Type B pancreatic cell (in vitro differentiated cells): ENCODE measurements around the gene S100A16. TPM values are rescaled to one million over a fixed set of nuclear protein-coding genes. Genes with fewer than 3 reads are reported as not detected.
"Not testable (repeated sequence)": the region's sequence is repeated elsewhere in the genome, so short reads cannot be mapped to it uniquely, and the experiment has no call there.

Experiments
- DNase-seq: peaks from one replicate; pipeline ENCODE4 v3.0.0; 2021; ENCODE audit warnings: mixed read lengths; ENCODE audit not compliant: unreplicated experiment; ENCODE audit errors: extremely low spot score
- H3K27ac Mint-ChIP-seq: 2 replicates; pipeline ENCODE4 v1.8.0; 2021; ENCODE audit warnings: mild to moderate bottlenecking, mixed read lengths
- H3K27me3 Mint-ChIP-seq: 2 replicates; pipeline ENCODE4 v1.8.0; 2021; ENCODE audit warnings: mixed read lengths
- H3K36me3 Mint-ChIP-seq: 2 replicates; pipeline ENCODE4 v1.8.0; 2021; ENCODE audit warnings: mixed read lengths
- H3K4me1 Mint-ChIP-seq: one replicate; pipeline ENCODE4 v1.8.0; 2021; ENCODE audit warnings: mixed read lengths; ENCODE audit not compliant: unreplicated experiment
- H3K4me3 Mint-ChIP-seq: 2 replicates; pipeline ENCODE4 v1.8.0; 2021; ENCODE audit warnings: mild to moderate bottlenecking, mixed read lengths
- H3K9me3 Mint-ChIP-seq: 2 replicates; pipeline ENCODE4 v1.8.0; 2021; ENCODE audit warnings: mixed read lengths
- total RNA-seq: library from RNA; stranded (reverse); gene quantifications from 2 replicates; pipeline ENCODE4 v1.2.1, GENCODE V29; 2021; ENCODE audit warnings: low replicate concordance
- TF ChIP-seq, protein P1 (sequence below): fragments of 200-600 bp; sonication (generic); conservative IDR thresholded peaks from 2 replicates; pipeline ENCODE4 v1.5.0; 2021; ENCODE audit warnings: antibody characterized with exemption, mild to moderate bottlenecking

Gene S100A16
- total RNA-seq, 1 donor from 2014 or later, result 173 TPM

DNA sequence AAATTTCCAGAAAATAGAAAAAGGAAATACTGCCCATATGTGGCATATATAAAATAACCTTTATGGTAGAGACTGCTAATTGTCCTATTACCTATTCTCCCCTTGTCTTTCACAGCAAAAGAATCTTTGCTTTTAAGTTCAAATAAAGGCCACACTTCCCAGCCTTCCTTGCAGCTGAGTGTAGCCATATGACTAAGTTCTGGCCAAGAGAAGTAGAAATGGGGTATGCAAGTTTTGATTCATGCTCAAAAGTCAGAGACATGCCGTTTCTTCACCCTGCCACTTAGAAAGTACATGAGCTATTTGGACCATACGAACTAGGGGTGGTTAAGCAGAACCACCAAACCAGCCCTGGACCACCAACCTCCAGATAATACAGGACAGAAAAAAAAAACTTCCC lies 29.0 kb downstream of the S100A16 start:
- Mint-ChIP-seq H3K9me3 (no peaks in the 10 kb centered on the region), H3K27me3 (no peaks in the 10 kb centered on the region), H3K4me3 (no peak overlapping the region), H3K27ac (no peak overlapping the region), H3K36me3 (no peaks in the 10 kb centered on the region), H3K4me1 (peaks cover 3% of the 10 kb centered on the region)
- TF ChIP-seq, protein P1, sequence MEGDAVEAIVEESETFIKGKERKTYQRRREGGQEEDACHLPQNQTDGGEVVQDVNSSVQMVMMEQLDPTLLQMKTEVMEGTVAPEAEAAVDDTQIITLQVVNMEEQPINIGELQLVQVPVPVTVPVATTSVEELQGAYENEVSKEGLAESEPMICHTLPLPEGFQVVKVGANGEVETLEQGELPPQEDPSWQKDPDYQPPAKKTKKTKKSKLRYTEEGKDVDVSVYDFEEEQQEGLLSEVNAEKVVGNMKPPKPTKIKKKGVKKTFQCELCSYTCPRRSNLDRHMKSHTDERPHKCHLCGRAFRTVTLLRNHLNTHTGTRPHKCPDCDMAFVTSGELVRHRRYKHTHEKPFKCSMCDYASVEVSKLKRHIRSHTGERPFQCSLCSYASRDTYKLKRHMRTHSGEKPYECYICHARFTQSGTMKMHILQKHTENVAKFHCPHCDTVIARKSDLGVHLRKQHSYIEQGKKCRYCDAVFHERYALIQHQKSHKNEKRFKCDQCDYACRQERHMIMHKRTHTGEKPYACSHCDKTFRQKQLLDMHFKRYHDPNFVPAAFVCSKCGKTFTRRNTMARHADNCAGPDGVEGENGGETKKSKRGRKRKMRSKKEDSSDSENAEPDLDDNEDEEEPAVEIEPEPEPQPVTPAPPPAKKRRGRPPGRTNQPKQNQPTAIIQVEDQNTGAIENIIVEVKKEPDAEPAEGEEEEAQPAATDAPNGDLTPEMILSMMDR, result no peak
- no peak for DNase-seq

DNA sequence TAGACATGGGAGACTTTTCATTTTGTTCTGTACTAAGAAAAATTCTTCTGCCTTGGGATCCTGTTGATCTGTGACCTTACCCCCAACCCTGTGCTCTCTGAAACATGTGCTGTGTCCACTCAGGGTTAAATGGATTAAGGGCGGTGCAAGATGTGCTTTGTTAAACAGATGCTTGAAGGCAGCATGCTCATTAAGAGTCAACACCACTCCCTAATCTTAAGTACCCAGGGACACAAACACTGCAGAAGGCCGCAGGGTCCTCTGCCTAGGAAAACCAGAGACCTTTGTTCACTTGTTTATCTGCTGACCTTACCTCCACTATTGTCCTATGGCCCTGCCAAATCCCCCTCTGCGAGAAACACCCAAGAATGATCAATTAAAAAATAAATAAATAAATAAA lies 29.4 kb downstream of the S100A16 start:
- not testable (repeated sequence) for H3K27me3 Mint-ChIP-seq, DNase-seq, H3K27ac Mint-ChIP-seq, H3K36me3 Mint-ChIP-seq, H3K4me3 Mint-ChIP-seq, H3K4me1 Mint-ChIP-seq, H3K9me3 Mint-ChIP-seq

DNA sequence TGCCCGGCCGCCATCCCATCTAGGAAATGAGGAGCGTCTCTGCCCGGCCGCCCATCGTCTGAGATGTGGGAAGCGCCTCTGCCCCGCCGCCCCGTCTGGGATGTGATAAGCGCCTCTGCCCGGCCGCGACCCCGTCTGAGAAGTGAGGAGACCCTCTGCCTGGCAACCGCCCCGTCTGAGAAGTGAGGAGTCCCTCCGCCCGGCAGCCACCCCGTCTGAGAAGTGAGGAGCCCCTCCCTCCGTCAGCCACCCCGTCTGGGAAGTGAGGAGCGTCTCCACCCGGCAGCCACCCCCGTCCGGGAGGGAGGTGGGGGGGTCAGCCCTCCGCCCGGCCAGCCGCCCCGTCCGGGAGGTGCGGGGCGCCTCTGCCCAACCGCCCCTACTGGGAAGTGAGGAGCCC lies 30.1 kb downstream of the S100A16 start:
- H3K4me3 Mint-ChIP-seq, DNase-seq, H3K27me3 Mint-ChIP-seq, H3K9me3 Mint-ChIP-seq, H3K36me3 Mint-ChIP-seq, H3K27ac Mint-ChIP-seq: not testable (repeated sequence)
- H3K4me1 Mint-ChIP-seq, result peaks cover 11% of the 10 kb centered on the region

DNA sequence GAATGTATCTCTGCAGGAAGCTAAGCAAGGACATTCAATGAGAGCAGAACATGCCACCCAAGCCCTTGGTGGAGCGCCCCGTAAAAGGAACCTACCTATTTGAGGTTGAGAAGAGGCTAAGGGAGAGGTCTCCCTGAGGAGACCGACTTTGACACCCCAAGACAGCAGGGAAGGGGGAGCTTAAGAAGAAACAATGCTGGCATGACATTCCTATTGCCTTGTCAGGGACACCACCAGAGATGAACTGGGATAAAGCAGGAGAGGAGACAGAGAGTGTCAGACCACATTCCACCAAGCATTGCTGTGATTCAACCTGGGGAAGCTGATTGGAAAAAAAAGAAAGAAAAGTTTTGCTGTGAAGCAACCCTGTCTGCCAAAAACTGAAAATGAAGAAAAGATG lies 34.0 kb downstream of the S100A16 start:
- no peak for DNase-seq
- Mint-ChIP-seq H3K9me3 (no peaks in the 10 kb centered on the region), H3K36me3 (no peaks in the 10 kb centered on the region), H3K4me1 (peaks cover 8% of the 10 kb centered on the region), H3K27me3 (no peaks in the 10 kb centered on the region), H3K4me3 (no peak overlapping the region), H3K27ac (no peak overlapping the region)
- TF ChIP-seq, protein P1, result no peak

DNA sequence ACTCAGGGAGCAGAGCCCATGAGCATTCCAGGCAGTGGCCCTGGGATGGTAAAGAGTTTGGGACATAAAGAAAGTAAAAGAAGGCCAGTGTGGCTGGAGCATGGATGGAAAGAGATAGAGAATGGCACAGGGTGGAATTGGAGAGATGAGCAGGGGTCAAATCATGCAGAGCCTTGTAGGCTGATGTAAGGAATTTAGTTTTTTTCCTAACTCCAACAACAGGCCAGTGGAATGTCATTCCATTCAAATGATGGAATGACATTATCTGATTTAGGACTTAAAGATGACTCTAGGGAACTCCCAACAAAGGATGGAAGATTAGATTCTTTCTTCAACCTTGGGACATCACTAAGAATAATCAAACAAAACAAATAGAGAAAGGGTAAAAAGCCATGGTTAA lies 34.4 kb downstream of the S100A16 start:
- H3K9me3 Mint-ChIP-seq, result no peaks in the 10 kb centered on the region
- no peak for DNase-seq
- no peaks in the 10 kb centered on the region for H3K27me3 Mint-ChIP-seq
- TF ChIP-seq, protein P1, result no peak
- H3K36me3 Mint-ChIP-seq, result no peaks in the 10 kb centered on the region
- H3K4me3 Mint-ChIP-seq, result no peak overlapping the region
- H3K4me1 Mint-ChIP-seq, result peaks cover 8% of the 10 kb centered on the region
- no peak overlapping the region for H3K27ac Mint-ChIP-seq

DNA sequence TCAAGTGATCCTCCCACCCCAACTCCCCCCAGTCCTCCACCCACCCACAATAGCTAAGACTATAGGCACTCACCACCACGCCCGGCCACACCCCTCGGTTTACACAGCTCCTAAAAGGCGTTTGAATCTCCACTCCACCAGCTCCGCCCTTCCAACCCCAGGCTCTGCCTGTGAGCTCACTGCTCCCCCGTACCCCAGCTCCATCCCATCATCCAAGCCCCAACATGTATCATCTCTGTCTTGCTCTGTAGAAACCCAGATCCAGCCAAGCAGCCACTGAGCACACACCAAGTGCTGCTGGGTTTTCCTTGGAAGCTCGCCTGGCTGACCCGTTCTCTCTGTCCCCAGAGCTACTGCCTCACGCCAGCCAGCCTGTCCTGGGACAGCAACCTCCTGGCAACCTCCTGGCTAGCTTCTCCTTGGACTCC lies 35.3 kb downstream of the S100A16 start:
- Mint-ChIP-seq H3K4me1 (peaks cover 8% of the 10 kb centered on the region), H3K27me3 (no peaks in the 10 kb centered on the region), H3K9me3 (no peaks in the 10 kb centered on the region), H3K36me3 (no peaks in the 10 kb centered on the region), H3K4me3 (no peak overlapping the region), H3K27ac (no peak overlapping the region)
- TF ChIP-seq, protein P1, result no peak
- DNase-seq, result no peak

DNA sequence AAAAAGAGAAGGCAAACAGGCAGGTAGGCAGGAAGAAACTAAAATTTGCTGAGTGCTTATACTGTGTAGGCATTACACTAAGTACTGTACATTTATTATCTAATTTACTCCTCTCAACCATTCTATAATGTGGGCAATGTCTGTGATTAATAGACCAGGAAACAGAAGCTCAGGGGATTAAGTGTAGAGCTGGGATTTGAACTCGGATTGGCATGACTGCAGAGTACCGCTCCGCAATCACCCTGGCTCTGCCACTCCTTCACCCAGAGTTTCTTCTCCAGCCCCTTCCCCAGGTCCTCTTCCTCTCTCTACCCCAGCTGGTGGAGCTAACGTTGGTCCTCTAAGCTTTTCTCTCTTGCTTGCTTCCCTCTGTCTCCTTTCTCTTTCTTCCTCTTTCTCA lies 35.8 kb downstream of the S100A16 start:
- TF ChIP-seq, protein P1, result no peak
- Mint-ChIP-seq H3K4me1 (peaks cover 8% of the 10 kb centered on the region), H3K27ac (no peak overlapping the region), H3K27me3 (no peaks in the 10 kb centered on the region), H3K9me3 (no peaks in the 10 kb centered on the region), H3K36me3 (no peaks in the 10 kb centered on the region), H3K4me3 (no peak overlapping the region)
- DNase-seq, result no peak

DNA sequence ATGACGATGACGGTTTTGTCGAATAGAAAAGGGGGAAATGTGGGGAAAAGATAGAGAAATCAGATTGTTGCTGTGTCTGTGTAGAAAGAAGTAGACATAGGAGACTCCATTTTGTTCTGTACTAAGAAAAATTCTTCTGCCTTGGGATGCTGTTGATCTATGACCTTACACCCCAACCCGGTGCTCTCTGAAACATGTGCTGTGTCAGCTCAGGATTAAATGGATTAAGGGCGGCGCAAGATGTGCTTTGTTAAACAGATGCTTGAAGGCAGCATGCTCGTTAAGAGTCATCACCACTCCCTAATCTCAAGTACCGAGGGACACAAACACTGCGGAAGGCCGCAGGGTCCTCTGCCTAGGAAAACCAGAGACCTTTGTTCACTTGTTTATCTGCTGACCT lies 37.4 kb downstream of the S100A16 start:
- not testable (repeated sequence) for H3K27ac Mint-ChIP-seq, H3K9me3 Mint-ChIP-seq, DNase-seq, H3K4me3 Mint-ChIP-seq, H3K27me3 Mint-ChIP-seq, H3K36me3 Mint-ChIP-seq
- H3K4me1 Mint-ChIP-seq, result peaks cover 13% of the 10 kb centered on the region

DNA sequence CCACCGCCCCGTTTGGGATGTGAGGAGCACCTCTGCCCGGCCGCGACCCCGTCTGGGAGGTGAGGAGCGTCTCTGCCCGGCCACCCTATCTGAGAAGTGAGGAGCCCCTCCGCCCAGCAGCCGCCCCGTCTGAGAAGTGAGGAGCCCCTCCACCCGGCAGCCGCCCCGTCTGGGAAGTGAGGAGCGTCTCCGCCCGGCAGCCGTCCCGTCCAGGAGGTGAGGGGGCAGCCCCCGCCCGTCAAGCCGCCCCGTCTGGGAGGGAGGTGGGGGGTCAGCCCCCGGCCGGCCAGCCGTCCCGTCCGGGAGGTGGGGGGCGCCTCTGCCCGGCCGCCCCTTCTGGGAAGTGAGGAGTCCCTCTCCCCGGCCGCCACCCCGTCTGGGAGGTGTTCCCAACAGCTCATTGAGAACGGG lies 37.9 kb downstream of the S100A16 start:
- H3K36me3 Mint-ChIP-seq, H3K4me3 Mint-ChIP-seq, H3K9me3 Mint-ChIP-seq, H3K27ac Mint-ChIP-seq, DNase-seq, H3K27me3 Mint-ChIP-seq: not testable (repeated sequence)
- peaks cover 15% of the 10 kb centered on the region for H3K4me1 Mint-ChIP-seq
